Measurements from ENCODE around the gene FOLR3.

GRCh38 chr11:72179804-72180396 lies 44.4 kb downstream of the FOLR3 start:
- TF ChIP-seq EP300 (IDR thresholded peaks at IDR 0.05; ENCODE audit: borderline replicate concordance): no peak
- TF ChIP-seq NFIC (IDR thresholded peaks at IDR 0.05): no peak
- TF ChIP-seq RAD21 (IDR thresholded peaks at IDR 0.05; ENCODE audit: low read depth): no peak

Measured in Ishikawa (cell line).